HG03025 (cell line): ENCODE data around the gene MYO1H.

ENCODE experiments used
- ATAC-seq: cut with Tn5 transposase; IDR thresholded peaks from one replicate; pipeline ENCODE4 v1.9.1; 2021; ENCODE audit warnings: mild to moderate bottlenecking, moderate library complexity; ENCODE audit not compliant: unreplicated experiment, low FRiP score

The MYO1H gene

GRCh38 chr12:109336593-109336992, 11.1 kb upstream of the MYO1H start:
- no peak for ATAC-seq

GRCh38 chr12:109343677-109344076, 4.0 kb upstream of the MYO1H start:
- no peak for ATAC-seq

DNA sequence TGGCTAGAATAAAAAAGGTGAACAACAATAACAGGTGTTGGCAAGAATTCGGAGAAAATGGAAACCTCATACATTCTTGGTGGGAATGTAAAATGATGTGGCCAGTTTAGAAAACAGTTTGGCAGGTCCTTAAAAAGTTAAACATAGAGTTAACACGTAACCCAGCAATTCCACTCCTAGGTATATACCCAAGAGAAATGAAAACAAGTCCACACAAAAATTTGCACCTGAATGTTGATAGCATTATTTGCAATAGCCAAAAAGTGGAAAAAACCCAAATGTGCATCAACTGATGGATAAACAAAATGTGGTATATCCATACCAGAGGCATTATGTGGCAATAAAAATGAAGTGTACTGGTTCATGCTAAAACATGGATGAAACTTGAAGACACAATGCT, 2.3 kb upstream of the MYO1H start:
- no peak for ATAC-seq

GRCh38 chr12:109346920-109347319, 780 bp upstream of the MYO1H start:
- ATAC-seq = no peak

DNA sequence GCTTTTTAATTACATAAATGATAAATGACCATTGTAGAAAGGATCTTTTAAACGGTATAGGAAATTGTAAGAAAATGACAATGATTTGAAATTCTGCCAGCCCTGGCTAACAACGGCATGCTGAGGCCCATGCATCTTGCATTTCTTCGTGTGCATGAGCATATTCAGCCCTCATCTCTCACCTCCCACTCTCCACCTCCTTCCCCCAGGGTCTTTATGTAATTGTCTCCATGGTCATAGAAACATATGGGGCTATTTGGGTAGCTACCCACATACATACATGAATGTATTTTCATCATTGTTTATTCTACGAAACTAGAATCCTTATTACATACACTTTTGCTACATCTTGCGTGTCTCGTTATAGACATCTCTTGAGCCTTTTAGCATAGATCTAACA, 4.5 kb downstream of the MYO1H start:
- no peak for ATAC-seq

GRCh38 chr12:109356577-109356976, 8.9 kb downstream of the MYO1H start:
- no peak for ATAC-seq

GRCh38 chr12:109357032-109357431, 9.3 kb downstream of the MYO1H start:
- no peak for ATAC-seq

- ATAC-seq = peak; percentile 64
Observed at GRCh38 chr12:109358154-109358869, 10.6 kb downstream of the MYO1H start.

GRCh38 chr12:109359131-109359690, 11.5 kb downstream of the MYO1H start:
- ATAC-seq = no peak

GRCh38 chr12:109369831-109370230, 22.1 kb downstream of the MYO1H start:
- no peak for ATAC-seq

GRCh38 chr12:109377139-109377685, 29.5 kb downstream of the MYO1H start:
- no peak for ATAC-seq

- no peak for ATAC-seq
Observed at GRCh38 chr12:109378569-109378968, 30.9 kb downstream of the MYO1H start.

GRCh38 chr12:109382031-109382430, 34.3 kb downstream of the MYO1H start:
- ATAC-seq = no peak

DNA sequence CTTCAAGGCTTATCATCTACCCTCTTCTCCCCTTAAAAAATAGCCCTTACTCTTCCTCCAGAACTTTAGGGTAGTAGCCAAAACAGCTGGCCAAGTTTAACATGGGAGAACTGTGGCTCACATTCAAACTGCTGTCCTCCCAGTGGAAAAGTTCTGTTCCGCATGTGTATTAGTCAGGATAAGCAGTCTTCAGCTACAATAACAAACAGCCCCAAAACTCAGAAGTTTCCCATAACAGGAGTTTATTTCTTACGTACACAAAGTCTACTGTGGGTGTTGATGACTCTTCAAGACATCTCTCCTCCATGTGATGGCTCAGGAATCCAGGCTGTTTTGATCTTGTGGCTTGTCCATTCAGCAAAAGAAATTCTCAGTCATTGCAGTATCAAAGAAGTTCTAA, 35.5 kb downstream of the MYO1H start:
- no peak for ATAC-seq

GRCh38 chr12:109385339-109386058, 37.8 kb downstream of the MYO1H start:
- no peak for ATAC-seq

DNA sequence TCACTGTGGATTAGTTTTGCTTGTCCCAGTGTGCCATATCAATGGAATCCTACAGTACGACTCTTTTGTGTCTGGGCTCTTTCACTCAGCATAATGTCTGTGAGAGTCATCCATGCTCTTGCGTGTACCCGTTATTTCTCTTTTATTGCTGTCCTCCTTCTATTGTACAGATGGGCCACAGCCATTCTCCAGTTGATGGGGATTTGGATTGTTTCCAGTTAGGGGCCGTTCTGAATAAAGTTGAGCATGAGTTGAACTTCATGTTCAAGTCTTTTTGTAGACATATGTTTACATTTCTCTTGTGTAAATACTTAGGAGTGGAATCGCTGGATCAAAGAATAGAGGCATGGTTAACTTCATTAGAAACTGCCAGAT, 38.3 kb downstream of the MYO1H start:
- ATAC-seq = no peak

DNA sequence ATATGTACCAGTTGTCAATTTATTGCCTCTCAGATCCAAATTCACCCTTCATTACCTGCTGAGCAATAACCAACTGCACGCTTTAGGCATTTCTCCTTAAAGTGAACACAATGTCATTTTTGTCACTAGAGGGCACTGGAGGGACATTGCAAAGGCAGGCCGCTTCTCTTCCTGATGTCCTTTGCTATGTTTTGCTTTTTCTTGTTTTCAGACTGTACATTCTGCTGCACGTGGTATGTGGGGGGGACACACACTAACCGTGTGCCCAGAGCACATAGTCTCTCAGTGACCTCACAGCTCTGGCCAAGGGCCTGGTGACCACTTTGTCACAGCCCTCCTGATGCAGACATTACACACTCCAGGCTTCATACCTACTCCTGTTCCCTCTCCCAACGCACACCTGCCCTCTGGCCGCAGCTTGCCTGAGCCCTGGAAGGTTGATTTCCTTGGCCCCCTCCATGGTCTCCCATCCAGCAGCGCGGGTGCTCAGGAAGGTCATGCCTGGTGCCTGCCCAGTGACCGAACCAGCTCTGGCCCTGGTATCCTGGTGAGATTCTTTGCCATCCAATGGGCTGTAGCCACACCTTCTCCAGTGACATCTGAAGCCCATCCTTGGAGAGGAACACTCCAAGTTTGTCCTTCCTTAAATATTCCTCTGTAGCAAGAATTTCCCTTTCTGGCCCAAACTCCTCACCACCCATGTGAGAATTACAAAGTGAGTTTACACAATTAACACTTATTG, 39.9 kb downstream of the MYO1H start:
- no peak for ATAC-seq

DNA sequence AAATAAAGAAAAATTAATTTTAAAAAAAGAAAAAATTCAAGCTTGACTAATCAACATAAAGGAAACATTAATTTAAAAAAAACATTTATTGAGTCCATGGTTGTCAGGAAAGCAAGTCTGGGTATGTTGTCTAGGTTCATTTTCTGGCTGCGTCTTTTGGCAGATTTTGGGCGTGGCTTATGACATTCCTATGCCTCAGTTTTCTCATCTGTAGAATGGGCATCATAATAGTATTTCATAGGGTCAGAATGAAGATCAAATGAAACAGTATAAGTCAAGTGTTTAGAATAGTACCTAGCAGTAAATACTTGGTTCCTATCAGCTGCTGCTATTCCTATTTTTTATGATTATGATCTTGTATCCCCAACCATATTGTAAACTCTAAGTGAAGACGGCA, 40.5 kb downstream of the MYO1H start:
- no peak for ATAC-seq

DNA sequence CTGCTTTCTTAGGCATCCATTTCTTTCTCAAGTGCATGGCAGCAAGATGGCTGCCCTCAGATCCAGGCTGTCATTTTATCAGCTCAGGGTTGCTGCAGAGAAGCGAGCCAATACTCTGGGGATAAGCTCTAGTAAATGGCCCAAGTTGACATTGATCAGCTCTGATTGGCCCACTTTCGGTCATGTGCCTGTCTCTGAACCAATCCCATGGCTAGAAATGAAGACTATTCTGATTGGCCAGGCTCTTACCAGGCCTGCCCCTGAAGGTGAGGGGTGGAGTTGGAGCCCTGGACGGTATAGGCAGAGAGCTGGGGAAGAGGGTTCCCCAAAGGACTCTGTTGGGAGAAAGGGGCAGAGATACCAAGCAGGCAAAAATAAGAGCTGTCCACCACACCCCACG, 41.4 kb downstream of the MYO1H start:
- ATAC-seq = no peak

DNA sequence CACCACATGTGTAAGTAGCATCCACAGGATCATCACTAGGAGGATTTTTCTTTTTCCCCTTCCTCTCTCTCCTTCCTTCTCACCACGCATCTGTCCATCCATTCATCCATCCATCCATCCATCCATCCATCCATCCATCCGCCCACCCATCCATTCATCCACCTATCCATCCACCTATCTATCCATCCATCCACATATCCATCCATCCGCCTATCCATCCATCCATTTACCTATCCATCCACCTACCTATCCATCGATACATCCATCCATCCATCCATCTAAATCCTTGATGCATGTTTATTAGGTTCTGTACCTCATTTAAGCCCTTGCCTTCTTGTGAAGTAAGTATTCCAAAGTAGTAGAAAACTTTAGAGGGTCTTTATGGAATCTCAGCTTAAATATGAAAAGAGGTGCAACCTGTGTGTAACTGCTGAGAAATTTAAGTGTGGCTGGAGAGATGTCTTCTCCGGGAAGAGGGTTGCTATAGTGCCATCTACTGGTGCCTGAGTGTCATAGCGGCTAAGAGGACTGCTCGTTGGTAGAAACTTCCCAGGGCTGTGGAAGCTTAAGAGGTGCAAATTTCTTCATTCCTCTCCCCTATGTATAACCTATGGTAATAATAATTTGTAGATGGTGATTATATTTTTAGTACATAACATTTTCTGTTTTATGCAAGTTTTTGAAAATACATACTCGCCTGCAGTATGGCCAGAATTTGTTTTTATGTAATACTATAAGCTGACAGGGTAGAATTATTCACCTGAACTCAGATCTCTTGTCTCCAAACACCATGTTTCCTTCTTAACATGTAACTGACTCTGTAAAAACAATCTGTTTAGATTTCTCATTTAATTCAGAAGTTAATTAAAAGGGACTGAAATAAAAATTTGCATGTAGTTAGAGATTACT, 46.0 kb downstream of the MYO1H start:
- no peak for ATAC-seq
